Measurements from ENCODE around the gene KIF21B. TPM values are rescaled to one million over a fixed set of nuclear protein-coding genes. Genes with fewer than 3 reads are reported as not detected.

Gene KIF21B
- total RNA-seq, 8 experiments from 2014 or later: 0.09 to 84.7 (median 45.0) TPM

GRCh38 chr1:200980452-200980772 lies 43.1 kb downstream of the KIF21B start:
- no peak overlapping the region for H3K27ac ChIP-seq
- in situ Hi-C loops (cut with MboI; ENCODE audit: low pct_unique_long_range_greater_than_20kb in 2 of 9, low sequenced_read_pairs in 9 of 9, unreplicated experiment in 9 of 9): loop anchor here in 2 of 9 experiments (25.0 kb wide), 1 partner anchor 132 kb away; the partner anchor contains the start of gene CACNA1S (in 2 of the 2)
- 20 to 100% (median 93%) methylated on average over 1 to 2 of the region's 2 CpGs; no CpG with 5 or more reads in 2 of the 10 experiments for WGBS, 10 experiments
- no peaks in the 10 kb centered on the region for H3K4me1 ChIP-seq (replicated peaks in 1 of 2)
- no peak overlapping the region for H3K4me3 ChIP-seq
- ATAC-seq (replicated peaks in 6 of 8): no peak

GRCh38 chr1:200979574-200980451 lies 43.7 kb downstream of the KIF21B start:
- H3K27ac ChIP-seq: no peak overlapping the region
- H3K4me3 ChIP-seq: no peak overlapping the region
- no peaks in the 10 kb centered on the region for H3K4me1 ChIP-seq (replicated peaks in 1 of 2)
- peak; percentile 42 to 92 (median 70) for ATAC-seq (replicated peaks in 6 of 8)
- in situ Hi-C loops (cut with MboI; ENCODE audit: low pct_unique_long_range_greater_than_20kb in 2 of 9, low sequenced_read_pairs in 9 of 9, unreplicated experiment in 9 of 9): loop anchor here in 6 of 9 experiments (10.0 to 25.0 kb wide), 2 partner anchors 132 to 135 kb away; partner anchors contain the start of gene CACNA1S (in 6 of the 6)
- WGBS, 10 experiments: 81 to 100% (median 92%) methylated on average over 1 to 8 of the region's 13 CpGs

GRCh38 chr1:200977071-200977754 lies 46.3 kb downstream of the KIF21B start:
- no peak for ATAC-seq (replicated peaks in 6 of 8)
- 50 to 100% (median 86%) methylated on average over 1 to 11 of the region's 16 CpGs; no CpG with 5 or more reads in 2 of the 10 experiments for WGBS, 10 experiments
- in situ Hi-C loops (cut with MboI; ENCODE audit: low pct_unique_long_range_greater_than_20kb in 2 of 9, low sequenced_read_pairs in 9 of 9, unreplicated experiment in 9 of 9): loop anchor here in 6 of 9 experiments (10.0 to 25.0 kb wide), 2 partner anchors 135 to 138 kb away; partner anchors contain the start of gene CACNA1S (in 6 of the 6)
- Histone ChIP-seq H3K4me1 (replicated peaks in 1 of 2) (no peaks in the 10 kb centered on the region), H3K4me3 (no peak overlapping the region), H3K27ac (no peak overlapping the region)

- Histone ChIP-seq H3K4me3 (no peak overlapping the region), H3K4me1 (replicated peaks in 1 of 2) (no peaks in the 10 kb centered on the region), H3K27ac (no peak overlapping the region)
- WGBS, 10 experiments: 72 to 93% (median 90%) methylated on average over 2 to 7 of the region's 8 CpGs; no CpG with 5 or more reads in 5 of the 10 experiments
- no peak for ATAC-seq (replicated peaks in 6 of 8)
- in situ Hi-C loops (cut with MboI; ENCODE audit: low pct_unique_long_range_greater_than_20kb in 2 of 9, low sequenced_read_pairs in 9 of 9, unreplicated experiment in 9 of 9): loop anchor here in 6 of 9 experiments (10.0 to 25.0 kb wide), 2 partner anchors 136 to 138 kb away; partner anchors contain the start of gene CACNA1S (in 6 of the 6)
Measured at GRCh38 chr1:200976634-200977033, 46.9 kb downstream of the KIF21B start.

- in situ Hi-C loops (cut with MboI; ENCODE audit: low pct_unique_long_range_greater_than_20kb in 2 of 9, low sequenced_read_pairs in 9 of 9, unreplicated experiment in 9 of 9): loop anchor here in 6 of 9 experiments (10.0 to 25.0 kb wide), 2 partner anchors 137 to 139 kb away; partner anchors contain the start of gene CACNA1S (in 6 of the 6)
- ATAC-seq (replicated peaks in 6 of 8): no peak
- H3K4me1 ChIP-seq (replicated peaks in 1 of 2): no peaks in the 10 kb centered on the region
- 74 to 100% (median 93%) methylated on average over 1 to 9 of the region's 13 CpGs; no CpG with 5 or more reads in 3 of the 10 experiments for WGBS, 10 experiments
- H3K27ac ChIP-seq: no peak overlapping the region
- no peak overlapping the region for H3K4me3 ChIP-seq
Measured at GRCh38 chr1:200975458-200975857, 48.1 kb downstream of the KIF21B start.

GRCh38 chr1:200974711-200975110 lies 48.8 kb downstream of the KIF21B start:
- H3K4me1 ChIP-seq (replicated peaks in 1 of 2): no peaks in the 10 kb centered on the region
- in situ Hi-C loops (cut with MboI; ENCODE audit: low pct_unique_long_range_greater_than_20kb in 2 of 9, low sequenced_read_pairs in 9 of 9, unreplicated experiment in 9 of 9): loop anchor here in 7 of 9 experiments (10.0 to 25.0 kb wide), 3 partner anchors 138 to 238 kb away; partner anchors contain the start of gene CACNA1S (in 7 of the 7)
- WGBS, 10 experiments: 60 to 100% (median 90%) methylated on average over 1 to 12 of the region's 12 CpGs; no CpG with 5 or more reads in 3 of the 10 experiments
- H3K27ac ChIP-seq: no peak overlapping the region
- H3K4me3 ChIP-seq: no peak overlapping the region
- no peak for ATAC-seq (replicated peaks in 6 of 8)

GRCh38 chr1:200973937-200974657 lies 49.4 kb downstream of the KIF21B start:
- no peaks in the 10 kb centered on the region for H3K4me1 ChIP-seq (replicated peaks in 1 of 2)
- WGBS, 10 experiments: 63 to 100% (median 76%) methylated on average over 2 to 9 of the region's 19 CpGs; no CpG with 5 or more reads in 2 of the 10 experiments
- no peak overlapping the region for H3K4me3 ChIP-seq
- in situ Hi-C loops (cut with MboI; ENCODE audit: low pct_unique_long_range_greater_than_20kb in 2 of 9, low sequenced_read_pairs in 9 of 9, unreplicated experiment in 9 of 9): loop anchor here in 5 of 9 experiments (10.0 to 25.0 kb wide), 3 partner anchors 138 to 238 kb away; partner anchors contain the start of gene CACNA1S (in 5 of the 5)
- ATAC-seq (replicated peaks in 6 of 8): peak in 1 of 8 experiments; percentile 14
- no peak overlapping the region for H3K27ac ChIP-seq

GRCh38 chr1:200972985-200973742 lies 50.4 kb downstream of the KIF21B start:
- peak in 1 of 8 experiments; percentile 14 for ATAC-seq (replicated peaks in 6 of 8)
- H3K4me3 ChIP-seq: no peak overlapping the region
- in situ Hi-C loops (cut with MboI; ENCODE audit: low pct_unique_long_range_greater_than_20kb in 2 of 9, low sequenced_read_pairs in 9 of 9, unreplicated experiment in 9 of 9): loop anchor here in 5 of 9 experiments (10.0 to 25.0 kb wide), 3 partner anchors 139 to 239 kb away; partner anchors contain the start of gene CACNA1S (in 5 of the 5)
- 81 to 100% (median 87%) methylated on average over 1 to 7 of the region's 17 CpGs; no CpG with 5 or more reads in 5 of the 10 experiments for WGBS, 10 experiments
- H3K4me1 ChIP-seq (replicated peaks in 1 of 2): peaks cover 0 to 2% of the 10 kb centered on the region in 2 donors
- no peak overlapping the region for H3K27ac ChIP-seq

- in situ Hi-C loops (cut with MboI; ENCODE audit: low pct_unique_long_range_greater_than_20kb in 2 of 9, low sequenced_read_pairs in 9 of 9, unreplicated experiment in 9 of 9): loop anchor here in 5 of 9 experiments (10.0 to 25.0 kb wide), 3 partner anchors 140 to 240 kb away; partner anchors contain the start of gene CACNA1S (in 5 of the 5)
- Histone ChIP-seq H3K4me3 (no peak overlapping the region), H3K27ac (no peak overlapping the region), H3K4me1 (replicated peaks in 1 of 2) (peaks cover 0 to 2% of the 10 kb centered on the region in 2 donors)
- WGBS, 10 experiments: 77 to 87% (median 83%) methylated on average over 5 to 12 of the region's 34 CpGs; no CpG with 5 or more reads in 6 of the 10 experiments
- peak; percentile 51 to 83 (median 62) for ATAC-seq (replicated peaks in 6 of 8)
Measured at GRCh38 chr1:200971955-200972711, 51.4 kb downstream of the KIF21B start.

- 57 to 98% (median 93%) methylated on average over 3 to 8 of the region's 14 CpGs; no CpG with 5 or more reads in 5 of the 10 experiments for WGBS, 10 experiments
- in situ Hi-C loops (cut with MboI; ENCODE audit: low pct_unique_long_range_greater_than_20kb in 2 of 9, low sequenced_read_pairs in 9 of 9, unreplicated experiment in 9 of 9): loop anchor here in 5 of 9 experiments (10.0 to 25.0 kb wide), 3 partner anchors 141 to 241 kb away; partner anchors contain the start of gene CACNA1S (in 5 of the 5)
- Histone ChIP-seq H3K27ac (no peak overlapping the region), H3K4me1 (replicated peaks in 1 of 2) (peaks cover 0 to 2% of the 10 kb centered on the region in 2 donors), H3K4me3 (no peak overlapping the region)
- peak in 3 of 8 experiments; percentile 2 to 10 (median 4) for ATAC-seq (replicated peaks in 6 of 8)
Measured at GRCh38 chr1:200971428-200971903, 52.0 kb downstream of the KIF21B start.

Measured in motor neuron (in vitro differentiated cells).